CMK (cell line): Measurements from ENCODE around the gene FBXO3.

Source experiments
- DNase-seq: peaks from one replicate; pipeline ENCODE4 v3.0.0-alpha.2; 2010; ENCODE audit warnings: low read depth

FBXO3 gene

GRCh38 chr11:33701302-33702230 lies 72.8 kb downstream of the FBXO3 start:
- no peak for DNase-seq

- peak; percentile 80 for DNase-seq
Observed at GRCh38 chr11:33700502-33701271, 73.6 kb downstream of the FBXO3 start, which contains the start of gene C11orf91. TSS of gene C11orf91 (minus strand) at chr11:33700826. CDS start at chr11:33700740, 86 bp downstream.

- DNase-seq, result no peak
Observed at GRCh38 chr11:33700063-33700501, 74.2 kb downstream of the FBXO3 start.

GRCh38 chr11:33699515-33700062 lies 74.7 kb downstream of the FBXO3 start:
- no peak for DNase-seq

DNA sequence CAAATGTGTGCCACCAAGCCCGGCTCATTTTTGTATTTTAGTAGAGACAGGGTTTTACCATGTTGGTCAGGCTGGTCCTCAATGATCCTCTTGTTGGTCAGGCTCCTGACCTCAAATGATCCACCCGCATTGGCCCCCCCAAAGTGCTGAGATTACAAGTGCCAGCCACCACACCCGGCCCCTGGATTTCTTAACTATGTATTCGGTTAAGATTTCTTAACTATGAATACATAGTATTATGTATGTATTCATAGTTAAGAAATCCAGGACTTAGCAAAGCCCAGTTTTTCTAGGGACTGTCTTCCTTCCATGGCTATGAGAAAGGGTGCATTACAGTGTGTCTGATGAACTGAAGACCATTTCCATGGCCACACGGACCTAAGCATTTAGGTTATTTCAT lies 75.4 kb downstream of the FBXO3 start:
- DNase-seq, result no peak

DNA sequence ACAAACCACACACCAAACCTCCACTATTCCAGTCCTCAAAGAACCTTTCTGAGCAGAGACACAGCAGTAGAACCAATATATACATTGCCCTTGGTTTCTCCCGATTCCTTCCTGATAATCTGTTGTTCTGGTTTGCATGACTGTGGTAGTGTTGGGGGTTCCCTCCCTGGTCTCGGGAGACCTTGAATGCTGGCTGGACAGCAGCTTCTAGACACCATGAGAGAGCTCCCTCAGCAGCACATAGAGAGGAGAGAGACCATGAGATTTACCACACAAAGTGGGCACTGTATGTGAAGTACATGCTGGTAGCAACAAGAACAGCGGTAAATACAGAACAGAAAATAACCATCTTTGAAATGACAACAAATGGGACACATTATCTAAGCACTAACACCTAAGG lies 76.3 kb downstream of the FBXO3 start:
- DNase-seq, result no peak

DNA sequence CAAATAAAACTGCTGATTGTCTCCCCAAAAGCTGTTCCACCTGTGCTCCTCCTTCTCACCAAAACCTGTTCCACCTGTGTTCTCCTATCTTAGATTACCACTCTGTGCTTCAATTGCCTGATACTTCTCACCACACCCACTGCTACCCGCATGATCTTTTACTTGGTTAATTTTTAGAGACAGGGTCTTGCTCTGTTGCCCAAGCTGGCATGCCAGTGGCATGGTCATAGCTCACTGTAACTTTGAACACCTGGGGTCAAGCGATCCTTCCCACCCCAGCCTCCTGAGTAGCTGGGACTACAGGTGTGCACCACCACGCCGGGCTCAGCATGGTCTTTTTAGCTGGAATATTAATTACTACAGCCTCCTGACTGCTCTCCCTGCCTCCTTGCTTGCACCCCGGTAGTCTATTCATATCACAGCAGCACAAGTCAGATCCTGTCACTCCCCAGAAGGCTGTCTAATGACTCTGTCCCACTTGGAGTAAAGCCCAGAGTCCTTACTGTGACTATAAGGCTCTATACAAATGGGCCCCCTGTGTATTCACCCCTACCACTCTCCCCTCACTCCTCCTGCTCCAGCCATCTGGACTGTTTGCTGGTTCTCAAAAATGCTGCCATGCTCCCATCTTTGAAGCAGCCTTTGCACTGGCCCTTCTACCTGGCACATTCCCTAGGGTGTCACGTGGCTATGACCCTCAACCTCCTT lies 77.2 kb downstream of the FBXO3 start:
- no peak for DNase-seq

GRCh38 chr11:33696411-33696810 lies 77.9 kb downstream of the FBXO3 start:
- no peak for DNase-seq

DNA sequence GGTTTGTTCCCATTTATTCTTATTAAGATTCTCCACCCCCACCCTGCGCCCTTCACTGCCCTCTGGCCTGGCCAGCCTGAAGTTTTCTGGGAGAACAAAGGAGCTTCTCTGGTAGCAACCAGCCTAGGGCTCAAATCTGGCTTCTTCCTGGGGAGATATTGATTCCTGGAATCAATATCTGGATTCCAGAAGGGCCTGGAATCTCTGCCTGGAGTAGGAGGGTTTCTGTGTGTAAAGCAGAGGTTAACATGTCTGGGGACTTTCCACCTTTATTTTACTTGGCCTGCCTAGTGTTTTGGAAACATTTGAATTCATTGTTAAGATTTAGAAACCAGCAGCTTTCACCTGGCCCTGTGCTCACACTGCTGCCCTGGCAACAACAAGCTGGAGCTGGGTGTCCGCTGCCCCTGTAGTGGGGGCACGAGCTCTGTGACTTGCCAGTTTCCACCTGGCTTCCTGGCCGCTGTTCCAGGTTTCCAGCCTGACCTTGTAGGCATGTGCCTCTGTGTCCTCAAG lies 79.2 kb downstream of the FBXO3 start:
- DNase-seq, result no peak

DNA sequence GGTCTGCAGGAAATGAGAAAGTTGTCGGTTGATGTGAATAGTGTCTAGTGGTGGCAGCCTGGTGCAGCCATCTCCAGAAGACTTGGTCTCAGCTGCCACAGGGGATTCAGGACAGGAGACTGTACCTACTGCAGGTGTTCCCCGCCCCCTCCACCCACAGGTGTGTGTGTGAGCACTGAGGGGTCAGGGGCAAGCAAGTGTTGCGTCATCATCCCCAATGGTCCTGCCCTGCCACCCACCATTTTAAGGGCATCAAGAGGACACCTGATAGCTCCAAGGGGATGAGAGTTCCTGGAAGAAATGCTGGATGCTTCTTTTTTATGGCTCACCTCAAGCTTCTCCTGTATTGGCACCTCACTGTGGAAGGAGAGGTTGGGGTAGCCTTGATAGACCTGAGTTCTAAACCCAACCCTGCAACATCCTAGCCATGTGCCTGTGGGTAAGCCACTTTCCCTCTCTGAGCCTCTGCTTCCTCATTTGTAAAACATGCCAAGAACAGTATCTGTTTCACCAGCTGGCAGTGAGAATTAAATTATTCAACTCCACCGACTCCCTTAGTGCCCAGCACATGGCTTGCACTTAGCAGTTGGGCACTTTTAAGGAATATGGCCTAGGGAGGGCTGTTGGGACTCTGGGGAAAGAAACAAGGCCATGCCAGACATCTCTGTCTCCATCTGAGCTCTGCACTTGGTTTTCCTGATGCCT lies 79.8 kb downstream of the FBXO3 start:
- no peak for DNase-seq

- no peak for DNase-seq
Observed at GRCh38 chr11:33692541-33692940, 81.8 kb downstream of the FBXO3 start.

DNA sequence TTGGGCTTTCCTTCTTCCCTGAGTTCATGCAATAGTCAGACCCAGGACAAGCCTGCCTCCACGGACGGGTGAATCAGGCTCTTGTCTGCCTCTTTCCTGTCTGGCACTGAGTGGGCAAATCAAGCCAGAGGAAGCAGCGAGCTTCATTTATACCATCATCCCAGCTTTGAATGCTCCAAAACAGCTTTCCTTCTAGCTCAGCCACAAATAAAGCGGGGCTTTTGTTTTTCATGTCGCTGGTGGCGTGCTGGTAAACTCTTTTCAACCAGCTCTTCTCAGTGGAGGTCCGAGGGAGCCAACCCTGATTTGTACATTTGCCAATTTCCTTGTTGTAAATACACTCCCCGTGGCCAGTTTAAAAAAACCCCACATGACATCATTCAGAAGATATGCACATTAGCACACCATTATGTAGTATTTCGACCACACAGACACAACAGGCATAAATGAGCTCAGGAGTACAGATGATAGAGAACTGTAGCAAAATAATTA lies 82.3 kb downstream of the FBXO3 start:
- DNase-seq, result no peak

DNA sequence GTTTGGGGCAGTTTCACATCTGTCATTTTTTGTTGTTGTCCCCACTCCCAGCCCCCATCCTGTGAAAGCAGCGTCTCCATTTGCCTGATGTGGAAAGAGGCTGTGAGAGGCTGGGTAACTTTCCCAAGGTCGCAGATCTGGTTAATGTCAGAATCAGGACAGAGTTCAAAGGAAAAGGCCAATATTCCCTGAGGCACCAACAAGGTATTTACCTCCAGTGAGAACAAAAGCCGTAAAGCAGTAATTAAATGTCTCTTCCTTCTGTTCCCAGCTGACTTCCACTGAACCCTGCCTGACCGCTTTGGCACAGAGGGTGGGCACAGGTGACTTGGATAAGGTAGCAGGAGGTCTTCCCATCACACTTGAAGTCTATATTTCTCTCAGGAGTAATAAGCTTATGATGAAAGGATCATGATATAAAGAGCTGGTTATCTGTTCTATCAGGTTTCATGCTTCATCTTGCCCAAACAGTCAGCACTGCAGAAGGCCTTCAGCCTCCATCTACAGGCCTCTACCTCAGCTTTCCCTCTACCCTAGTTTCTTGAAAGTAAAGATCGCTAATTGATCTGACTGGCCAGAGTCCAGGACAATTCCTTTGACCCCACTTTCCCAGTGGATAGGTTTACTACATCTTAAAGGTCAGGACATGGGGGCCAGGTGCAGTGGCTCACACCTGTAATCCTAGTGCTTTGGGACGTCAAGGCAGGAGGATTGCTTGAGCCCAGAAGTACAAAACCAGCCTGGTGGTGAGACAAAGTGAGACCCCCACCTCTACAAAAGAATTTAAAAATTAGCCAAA lies 83.1 kb downstream of the FBXO3 start:
- no peak for DNase-seq
